NCI-H345 treated with DMSO at 0.1 percent for 48 hours (cell line): ENCODE data around the gene WT1.
"Not testable (repeated sequence)": the region's sequence is repeated elsewhere in the genome, so short reads cannot be mapped to it uniquely, and the experiment has no call there.

Experiments
- DNase-seq: peaks from one replicate; lab custom pipeline; 2025; ENCODE audit not compliant: unreplicated experiment; lab: John Stamatoyannopoulos, UW

WT1 gene

GRCh38 chr11:32435511-32435941 is at the start of gene WT1:
Gene WT1 (minus strand): TSS chr11:32435539.
- no peak for DNase-seq

- no peak for DNase-seq
Measured at GRCh38 chr11:32479291-32479690, 44.0 kb upstream of the WT1 start.

GRCh38 chr11:32478277-32478731 is 43.0 kb upstream of the WT1 start:
- no peak for DNase-seq

GRCh38 chr11:32473282-32473909 is 38.1 kb upstream of the WT1 start:
- no peak for DNase-seq

- no peak for DNase-seq
Measured at GRCh38 chr11:32472226-32472625, 36.9 kb upstream of the WT1 start.

GRCh38 chr11:32471544-32471943 is 36.2 kb upstream of the WT1 start:
- not testable (repeated sequence) for DNase-seq

GRCh38 chr11:32469791-32470190 is 34.5 kb upstream of the WT1 start:
- DNase-seq, result no peak

- no peak for DNase-seq
Measured at GRCh38 chr11:32466279-32466915, 31.1 kb upstream of the WT1 start.

GRCh38 chr11:32464078-32464477 is 28.7 kb upstream of the WT1 start:
- no peak for DNase-seq

GRCh38 chr11:32462011-32462690 is 26.8 kb upstream of the WT1 start:
- DNase-seq, result no peak

GRCh38 chr11:32456864-32457263 is 21.5 kb upstream of the WT1 start:
- DNase-seq, result no peak

- no peak for DNase-seq
Measured at GRCh38 chr11:32454993-32455392, 19.7 kb upstream of the WT1 start.

GRCh38 chr11:32451808-32452207 is 16.5 kb upstream of the WT1 start:
- DNase-seq, result no peak

- DNase-seq, result no peak
Measured at GRCh38 chr11:32450372-32450771, 15.0 kb upstream of the WT1 start.

GRCh38 chr11:32448232-32448631 is 12.9 kb upstream of the WT1 start:
- no peak for DNase-seq

- DNase-seq, result no peak
Measured at GRCh38 chr11:32447252-32447651, 11.9 kb upstream of the WT1 start.

- DNase-seq, result no peak
Measured at GRCh38 chr11:32446227-32446626, 10.9 kb upstream of the WT1 start.

- no peak for DNase-seq
Measured at GRCh38 chr11:32444186-32444585, 8.8 kb upstream of the WT1 start.

- no peak for DNase-seq
Measured at GRCh38 chr11:32440916-32441315, 5.6 kb upstream of the WT1 start.

- DNase-seq, result no peak
Measured at GRCh38 chr11:32440312-32440908, 5.1 kb upstream of the WT1 start.

- no peak for DNase-seq
Measured at GRCh38 chr11:32439501-32440210, 4.3 kb upstream of the WT1 start.
